ENCODE results near the gene DPP6.

DNA sequence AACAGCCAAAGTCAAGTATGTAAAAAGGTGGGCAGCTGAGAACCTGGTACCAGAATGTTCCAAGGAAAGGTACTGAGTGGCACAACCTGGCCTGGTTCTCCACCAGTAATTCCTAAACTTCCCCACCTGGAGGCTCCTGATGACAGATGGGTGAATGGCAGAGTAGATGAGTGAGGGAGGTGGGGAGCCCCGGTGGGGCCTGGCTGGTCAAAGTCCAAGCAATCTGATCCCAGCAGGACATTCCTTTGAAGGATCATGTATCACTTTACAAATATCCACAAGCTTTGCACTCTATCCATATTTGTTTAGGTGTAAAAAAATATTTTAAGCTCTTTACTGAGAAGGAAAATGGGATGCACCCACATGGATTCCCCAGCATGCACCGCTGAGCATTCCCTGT, 250.2 kb downstream of the DPP6 start:
- TF ChIP-seq CTCF (conservative IDR thresholded peaks at IDR 0.05; ENCODE audit: low read length), result no peak
- no peak for TF ChIP-seq EZH2phosphoT487 (IDR thresholded peaks at IDR 0.05; ENCODE audit: borderline replicate concordance)

All from Loucy (cell line).